Gastroesophageal sphincter (tissue), 3 donors: ENCODE data around the gene PPP5C.

Experiments used
- CTCF ChIP-seq, 4 experiments: fragments of 200-600 bp in 2 of 4; fragments of 450-650 bp in 2 of 4; sonication (generic) in 1 of 4; IDR thresholded peaks; one replicate each; pipeline ENCODE4 v1.5.1; 2017 to 2019; ENCODE audit warnings: antibody characterized with exemption in 4 of 4, mild to moderate bottlenecking in 2 of 4, moderate library complexity in 2 of 4
- EP300 ChIP-seq: sonication (generic); formaldehyde crosslinking; IDR thresholded peaks from one replicate; pipeline ENCODE4 v1.6.1; 2017; ENCODE audit warnings: antibody characterized with exemption, mild to moderate bottlenecking
- POLR2A ChIP-seq, 2 donors: fragments of 450-650 bp; IDR thresholded peaks; one replicate each; pipeline ENCODE4 v1.6.1; 2017; ENCODE audit warnings: antibody characterized with exemption in 2 of 2, mild to moderate bottlenecking in 2 of 2, moderate library complexity in 1 of 2
- POLR2AphosphoS5 ChIP-seq: sonication (generic); formaldehyde crosslinking; IDR thresholded peaks from one replicate; pipeline ENCODE4 v1.6.1; 2017; ENCODE audit warnings: antibody characterized with exemption

GRCh38 chr19:46411925-46412649, 65.2 kb downstream of the PPP5C start:
- TF ChIP-seq CTCF (IDR thresholded peaks at IDR 0.05) (no peak), POLR2A (IDR thresholded peaks at IDR 0.05) (no peak), POLR2AphosphoS5 (no peak), EP300 (no peak)
